Fibroblast of the conjunctiva (primary cell): ENCODE data around the gene USP54.
"Not testable (repeated sequence)": the region's sequence is repeated elsewhere in the genome, so short reads cannot be mapped to it uniquely, and the experiment has no call there.

Experiments
- DNase-seq: peaks from one replicate; pipeline ENCODE4 v3.0.0-alpha.2; 2010; ENCODE audit warnings: low read depth

Gene USP54, protein sequence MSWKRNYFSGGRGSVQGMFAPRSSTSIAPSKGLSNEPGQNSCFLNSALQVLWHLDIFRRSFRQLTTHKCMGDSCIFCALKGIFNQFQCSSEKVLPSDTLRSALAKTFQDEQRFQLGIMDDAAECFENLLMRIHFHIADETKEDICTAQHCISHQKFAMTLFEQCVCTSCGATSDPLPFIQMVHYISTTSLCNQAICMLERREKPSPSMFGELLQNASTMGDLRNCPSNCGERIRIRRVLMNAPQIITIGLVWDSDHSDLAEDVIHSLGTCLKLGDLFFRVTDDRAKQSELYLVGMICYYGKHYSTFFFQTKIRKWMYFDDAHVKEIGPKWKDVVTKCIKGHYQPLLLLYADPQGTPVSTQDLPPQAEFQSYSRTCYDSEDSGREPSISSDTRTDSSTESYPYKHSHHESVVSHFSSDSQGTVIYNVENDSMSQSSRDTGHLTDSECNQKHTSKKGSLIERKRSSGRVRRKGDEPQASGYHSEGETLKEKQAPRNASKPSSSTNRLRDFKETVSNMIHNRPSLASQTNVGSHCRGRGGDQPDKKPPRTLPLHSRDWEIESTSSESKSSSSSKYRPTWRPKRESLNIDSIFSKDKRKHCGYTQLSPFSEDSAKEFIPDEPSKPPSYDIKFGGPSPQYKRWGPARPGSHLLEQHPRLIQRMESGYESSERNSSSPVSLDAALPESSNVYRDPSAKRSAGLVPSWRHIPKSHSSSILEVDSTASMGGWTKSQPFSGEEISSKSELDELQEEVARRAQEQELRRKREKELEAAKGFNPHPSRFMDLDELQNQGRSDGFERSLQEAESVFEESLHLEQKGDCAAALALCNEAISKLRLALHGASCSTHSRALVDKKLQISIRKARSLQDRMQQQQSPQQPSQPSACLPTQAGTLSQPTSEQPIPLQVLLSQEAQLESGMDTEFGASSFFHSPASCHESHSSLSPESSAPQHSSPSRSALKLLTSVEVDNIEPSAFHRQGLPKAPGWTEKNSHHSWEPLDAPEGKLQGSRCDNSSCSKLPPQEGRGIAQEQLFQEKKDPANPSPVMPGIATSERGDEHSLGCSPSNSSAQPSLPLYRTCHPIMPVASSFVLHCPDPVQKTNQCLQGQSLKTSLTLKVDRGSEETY (N-terminal part only)

DNA sequence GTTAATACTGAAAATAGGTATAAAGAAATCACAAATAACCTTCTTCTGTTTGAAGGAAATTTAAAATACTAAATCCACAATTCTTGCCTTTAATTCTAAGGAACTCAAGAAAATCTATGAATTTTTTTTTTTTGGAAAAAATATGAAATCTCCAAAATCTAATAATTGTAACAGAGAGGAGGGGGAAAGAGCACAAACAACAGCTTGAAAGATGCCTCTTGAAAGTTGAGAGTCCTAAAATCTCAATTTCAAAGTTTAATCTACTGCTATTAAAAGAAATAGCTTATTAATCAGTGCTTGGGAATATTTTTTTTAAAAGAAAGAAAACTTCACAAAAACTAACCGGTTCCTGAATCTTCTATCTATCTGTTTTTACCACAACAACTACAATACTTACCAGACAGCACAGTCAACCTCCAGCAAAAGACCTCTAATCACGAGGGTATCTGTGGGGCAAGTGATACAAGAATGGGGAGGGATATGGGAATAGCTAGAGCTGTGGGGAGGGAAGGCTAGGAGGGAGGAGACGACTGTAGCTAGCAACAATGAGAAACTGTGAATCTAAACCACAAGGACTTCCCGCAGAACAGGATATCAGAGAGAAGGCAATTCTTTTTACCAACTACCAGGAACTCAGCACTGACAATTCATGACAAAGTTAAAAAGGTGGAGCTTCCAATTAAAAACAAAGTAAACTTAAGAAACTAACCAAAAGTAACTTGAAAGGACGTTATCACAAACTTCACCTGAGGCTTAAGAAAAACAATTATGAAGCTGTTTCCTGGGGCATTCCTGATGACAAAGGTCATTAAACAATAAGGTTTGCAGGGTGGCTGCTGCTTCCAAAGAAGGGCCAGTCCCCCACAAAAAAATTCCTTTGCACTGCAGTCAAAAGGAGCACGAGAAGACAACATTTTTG is at the start of gene USP54:
USP54 (minus strand) TSS at position 462 of the 919 bp plus-strand sequence. CDS start 15,684 bp downstream, outside the sequence.
- DNase-seq = no peak

DNA sequence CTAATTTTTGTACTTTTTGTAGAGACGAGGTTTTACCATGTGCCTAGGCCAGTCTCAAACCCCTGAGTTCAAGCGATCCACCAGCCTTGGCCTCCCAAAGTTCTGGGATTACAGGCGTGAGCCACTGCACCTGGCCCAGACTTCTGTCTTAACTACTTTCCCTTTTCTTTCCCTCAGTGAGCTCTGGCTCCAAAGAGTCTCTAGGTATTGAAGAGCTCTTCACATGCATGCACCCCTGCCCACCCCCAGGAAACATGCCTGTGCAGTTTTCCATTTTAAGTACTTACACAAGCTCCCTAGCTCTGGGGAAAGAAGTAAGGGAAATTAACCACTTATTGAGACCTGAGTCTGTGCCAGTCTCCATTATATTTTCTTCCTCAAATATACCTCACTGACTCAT is 48.1 kb upstream of the USP54 start:
- DNase-seq = no peak

DNA sequence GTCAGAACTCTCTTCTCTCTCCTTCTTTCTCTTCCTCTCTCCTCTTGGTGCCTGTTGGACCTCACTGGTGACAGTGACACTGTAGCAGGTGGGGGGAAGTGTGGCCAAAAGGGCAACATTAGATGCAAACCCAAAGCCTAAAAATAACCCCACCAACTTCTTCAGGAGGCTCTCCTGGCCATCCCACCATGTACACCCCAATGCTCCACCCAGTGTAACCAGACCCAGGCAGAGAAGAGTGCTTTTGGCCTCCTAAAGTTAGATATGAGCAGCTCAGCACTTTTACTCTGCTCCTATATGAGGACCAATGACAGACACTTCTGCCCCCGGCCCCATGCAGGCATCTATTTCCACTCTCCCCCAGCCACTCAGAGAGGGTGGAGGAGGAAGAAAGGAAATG is 44.6 kb upstream of the USP54 start:
- no peak for DNase-seq

DNA sequence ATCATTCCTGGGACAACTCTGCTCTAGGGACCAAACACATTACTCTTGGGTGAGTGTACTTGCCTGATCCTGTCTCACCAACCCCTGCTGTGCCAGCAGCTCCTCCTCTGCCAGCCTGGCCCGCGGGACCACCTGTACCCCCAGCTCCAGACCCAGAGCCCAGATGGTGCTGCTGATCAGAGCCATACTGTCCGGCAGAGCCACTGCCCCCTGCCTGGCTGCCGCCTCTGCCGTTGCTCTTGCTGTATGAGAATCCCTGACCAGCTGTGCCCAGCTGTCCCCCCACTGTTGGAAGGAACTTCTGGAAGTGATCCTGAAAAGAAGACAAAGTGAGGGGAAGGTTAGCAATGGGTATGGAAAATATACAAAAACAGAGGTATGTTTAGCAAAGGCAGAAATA is 43.3 kb upstream of the USP54 start:
- DNase-seq = no peak

DNA sequence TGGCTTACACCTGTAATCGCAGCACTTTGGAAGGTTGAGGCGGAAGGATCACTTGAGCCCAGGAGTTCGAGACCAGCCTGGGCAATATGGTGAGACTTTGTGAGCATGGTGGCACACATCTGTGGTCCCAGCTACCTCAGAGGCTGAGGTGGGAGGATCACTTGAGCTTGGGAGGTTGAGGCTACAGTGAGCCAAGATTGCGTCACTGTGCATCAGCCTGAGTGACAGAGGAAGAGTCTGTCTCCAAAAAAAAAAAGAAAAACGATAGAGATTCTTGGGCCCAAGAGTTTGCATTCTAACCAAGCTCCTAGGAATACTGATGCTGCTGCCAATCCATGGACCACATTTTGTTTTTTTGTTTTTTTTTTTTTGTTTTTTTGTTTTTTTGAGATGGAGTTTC is 38.0 kb upstream of the USP54 start:
- DNase-seq = no peak

DNA sequence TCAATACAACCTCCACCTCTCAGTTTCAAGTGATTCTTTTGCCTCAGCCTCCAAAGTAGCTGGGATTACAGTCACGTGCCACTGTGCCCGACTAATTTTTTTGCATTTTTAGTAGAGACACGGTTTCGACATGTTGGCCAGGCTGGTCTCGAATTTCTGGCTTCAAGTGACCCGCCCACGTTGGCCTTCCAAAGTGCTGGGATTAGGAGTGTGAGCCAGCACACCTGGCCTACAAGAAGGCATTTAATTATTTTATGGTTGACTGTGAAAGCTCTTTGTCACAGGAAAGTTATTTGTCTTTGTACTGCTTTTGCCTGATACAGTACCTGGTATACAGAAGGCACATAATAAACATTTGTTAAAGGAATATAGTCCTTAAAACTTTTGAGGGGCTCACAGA is 37.3 kb upstream of the USP54 start:
- no peak for DNase-seq

DNA sequence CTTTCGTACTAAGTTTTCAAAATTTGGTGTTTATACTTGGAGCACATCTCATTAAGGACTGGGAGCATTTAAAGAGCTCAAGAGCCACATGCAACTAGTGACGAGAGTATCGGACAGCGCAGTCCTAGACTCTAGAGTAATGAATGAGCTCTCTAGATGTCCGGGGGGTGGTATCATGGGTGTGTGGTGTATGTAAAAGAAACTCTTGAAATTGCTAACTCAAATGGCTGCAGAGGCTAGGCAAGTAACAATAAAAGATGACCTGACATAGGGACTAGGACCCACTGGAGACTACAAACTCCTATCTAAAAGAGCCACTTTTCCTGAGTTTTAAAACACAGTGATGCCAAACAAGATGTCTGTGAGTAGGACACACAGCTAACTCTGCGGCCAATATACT is 36.2 kb upstream of the USP54 start:
- DNase-seq = no peak

DNA sequence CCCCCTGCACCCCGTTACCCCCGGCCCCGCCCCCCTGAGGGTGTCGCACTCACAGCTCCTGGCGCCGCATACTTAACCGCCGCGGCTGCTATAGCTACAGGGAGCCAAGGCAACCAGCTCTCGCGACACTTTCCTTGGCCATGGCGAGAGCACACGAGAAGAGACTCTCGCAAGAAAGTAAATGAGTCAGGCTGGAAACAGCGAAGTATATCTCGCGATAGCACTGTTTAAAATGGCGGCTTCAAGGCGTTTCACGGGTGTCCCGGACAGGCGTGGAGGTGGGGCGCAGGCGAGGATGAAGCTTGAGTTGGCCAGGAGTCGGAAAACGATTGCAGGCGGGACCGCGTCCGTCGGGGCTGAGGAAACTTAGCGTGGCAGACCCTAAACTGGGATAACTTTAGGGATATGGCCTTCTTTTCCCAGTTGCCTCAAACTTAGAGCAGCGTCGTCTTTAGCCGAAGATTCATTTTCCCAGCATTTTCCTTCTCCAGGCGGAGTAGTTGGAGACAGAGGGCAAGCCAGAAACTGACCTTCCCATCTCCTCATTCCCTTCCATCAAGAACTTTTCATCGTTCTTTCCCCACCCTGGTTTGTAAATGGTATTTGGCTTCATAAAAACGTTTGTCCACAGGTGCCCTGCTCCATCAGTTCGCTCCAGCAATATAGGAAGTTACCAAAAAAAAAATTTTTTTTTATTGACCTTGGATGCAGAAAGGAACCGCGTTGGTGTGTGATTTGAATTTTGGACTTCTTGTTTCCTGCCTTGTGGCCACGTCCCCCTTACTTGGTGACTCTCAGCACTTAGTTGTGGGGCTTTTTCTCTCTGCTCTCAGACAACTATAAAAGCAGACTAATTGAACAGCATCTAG is 35.0 kb upstream of the USP54 start:
- DNase-seq = peak; percentile 96

DNA sequence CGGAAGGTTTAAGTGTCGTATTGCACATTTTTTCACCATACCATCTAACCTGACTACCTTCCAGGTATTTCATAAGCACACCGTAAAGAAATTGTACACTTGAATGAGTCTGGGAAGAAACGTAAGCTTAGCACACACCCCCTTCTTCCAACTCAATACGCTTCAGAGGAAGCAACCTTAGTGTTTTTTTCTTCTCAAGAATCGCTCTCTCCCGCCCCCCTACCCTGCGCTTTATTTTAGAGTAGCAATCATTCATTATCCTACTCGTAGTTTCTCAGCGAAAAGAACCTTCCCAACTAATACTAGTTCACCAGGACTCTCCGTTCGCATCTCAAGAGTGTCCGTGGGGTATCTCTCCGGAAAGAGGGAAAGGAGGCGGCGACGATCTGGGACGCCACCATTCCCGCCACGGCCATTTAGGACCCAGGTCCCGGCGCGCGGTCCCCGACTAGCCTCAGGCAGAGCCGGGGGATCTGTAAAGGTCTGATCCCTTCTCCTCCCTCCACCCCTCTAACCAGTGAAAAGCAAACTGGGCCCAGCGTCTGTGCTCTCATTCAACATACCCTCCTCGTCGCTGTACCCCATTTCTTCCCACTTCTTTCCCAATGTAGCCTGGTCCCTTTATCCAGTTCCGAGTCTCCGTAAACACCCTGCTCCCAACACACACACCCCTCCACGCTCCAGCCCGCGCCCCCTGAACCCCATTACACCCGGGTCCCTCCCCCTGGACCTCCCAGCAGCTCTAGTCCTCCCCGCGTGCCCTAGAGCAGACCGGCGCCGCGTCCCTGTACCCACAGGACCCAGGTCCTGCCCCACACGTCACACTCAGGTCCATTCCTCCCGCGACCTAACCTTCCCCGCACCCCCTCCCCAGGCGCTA is 34.1 kb upstream of the USP54 start:
- DNase-seq = no peak

DNA sequence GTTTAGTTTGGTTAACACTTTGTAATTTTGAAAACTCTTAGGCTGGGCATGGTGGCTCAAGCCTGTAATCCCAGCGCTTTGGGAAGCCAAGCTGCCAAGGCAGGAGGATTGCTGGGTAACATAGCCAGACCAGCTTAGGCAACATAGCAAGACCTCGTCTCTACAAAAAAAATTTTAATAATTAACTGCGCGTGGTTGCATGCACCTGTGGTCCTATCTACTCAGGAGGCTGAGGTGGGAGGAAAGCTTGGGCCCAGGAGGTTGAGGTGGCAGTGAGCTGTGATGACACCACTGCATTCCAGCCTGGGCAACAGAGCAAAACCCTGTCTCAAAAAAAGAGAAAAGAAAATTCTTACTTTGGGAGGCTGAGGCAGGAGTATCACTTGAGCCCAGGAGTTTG is 31.9 kb upstream of the USP54 start:
- DNase-seq = no peak

DNA sequence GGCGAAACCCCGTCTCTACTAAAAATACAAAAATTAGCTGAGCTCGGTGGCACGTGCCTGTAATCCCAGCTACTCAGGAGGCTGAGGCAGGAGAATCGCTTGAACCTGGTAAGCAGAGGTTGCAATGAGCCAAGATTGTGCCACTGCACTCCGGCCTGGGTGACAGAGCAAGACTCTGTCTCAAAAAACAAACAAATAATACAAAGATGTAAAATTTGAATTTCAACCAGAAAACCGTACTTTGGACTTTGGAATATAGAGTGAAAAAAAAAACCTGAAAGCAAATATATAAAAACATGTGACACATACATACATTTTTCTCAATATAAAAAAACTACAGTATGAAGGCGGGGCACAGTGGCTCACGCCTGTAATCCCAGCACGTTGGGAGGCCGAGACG is 29.8 kb upstream of the USP54 start:
- not testable (repeated sequence) for DNase-seq

DNA sequence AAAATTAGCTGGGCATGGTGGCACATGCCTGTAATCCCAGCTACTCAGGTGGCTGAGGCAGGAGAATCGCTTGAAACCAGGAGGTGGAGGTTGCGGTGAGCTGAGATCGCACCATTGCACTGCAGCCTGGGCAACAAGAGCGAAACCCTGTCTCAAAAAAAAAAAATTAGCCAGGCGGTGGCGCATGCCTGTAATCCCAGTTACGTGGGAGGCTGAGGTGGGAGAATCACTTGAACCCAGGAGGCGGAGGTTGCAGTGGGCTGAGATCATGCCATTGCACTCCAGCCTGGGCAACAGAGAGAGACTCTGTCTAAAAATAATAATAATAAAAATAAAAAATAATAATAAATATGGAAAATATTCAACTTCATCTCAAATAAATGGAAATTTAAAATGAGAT is 26.0 kb upstream of the USP54 start:
- DNase-seq = not testable (repeated sequence)

DNA sequence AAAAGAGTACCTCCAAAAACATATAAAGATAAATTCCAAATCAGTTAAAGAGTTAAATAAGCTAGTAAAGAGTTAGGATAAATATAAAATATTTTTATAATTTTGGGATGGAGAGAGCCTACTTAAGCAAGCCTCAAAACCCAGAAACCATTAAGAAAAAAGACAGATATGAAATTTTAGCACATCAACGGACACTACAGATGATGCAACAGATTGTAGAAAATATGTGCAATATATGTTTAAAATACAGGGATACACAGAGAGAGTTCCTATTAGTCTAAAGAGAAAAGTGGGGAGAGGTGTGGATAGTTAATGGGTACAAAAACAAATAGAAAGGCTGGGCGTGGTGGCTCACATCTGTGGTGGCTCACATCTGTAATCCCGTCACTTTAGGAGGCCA is 23.6 kb upstream of the USP54 start:
- DNase-seq = no peak

DNA sequence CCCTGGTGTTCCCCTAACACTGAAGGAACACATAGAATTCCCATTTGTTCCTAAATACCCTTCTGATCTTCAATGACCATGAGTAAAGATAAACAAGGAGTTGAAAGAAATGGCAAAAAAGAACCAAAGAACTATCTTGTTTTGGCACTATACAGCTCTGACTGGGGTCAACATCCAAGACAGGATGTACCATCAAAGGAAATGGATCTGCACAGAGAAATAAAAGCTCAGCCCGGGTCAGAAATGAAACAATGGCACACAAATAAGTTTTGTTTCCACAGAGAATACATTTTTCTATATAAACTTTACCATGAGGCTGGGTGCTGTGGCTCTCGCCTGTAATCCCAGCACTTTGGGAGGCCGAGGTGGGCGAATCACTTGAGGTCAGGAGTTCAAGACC is 18.0 kb upstream of the USP54 start:
- no peak for DNase-seq

DNA sequence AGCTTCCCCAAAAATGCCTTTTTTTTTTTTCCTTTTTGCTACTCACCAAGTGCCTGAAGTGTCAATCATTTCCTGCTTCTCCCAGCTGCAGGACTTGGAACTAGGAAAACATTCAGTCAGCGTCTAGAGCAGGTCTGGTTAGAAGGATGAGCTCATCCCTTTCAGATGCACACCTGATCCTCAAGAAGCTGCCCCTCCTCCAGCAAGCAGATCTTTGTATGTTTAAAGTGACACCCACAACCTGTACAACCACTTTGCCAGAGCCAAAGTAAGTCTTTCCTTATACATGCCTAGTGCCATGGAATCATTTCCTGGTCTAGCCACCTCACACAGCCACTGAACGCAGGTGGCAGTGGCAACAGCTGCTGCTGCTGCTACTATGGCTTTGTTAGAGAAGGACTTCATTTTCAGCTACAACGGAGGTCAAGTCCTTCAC is 10.4 kb upstream of the USP54 start:
- DNase-seq = no peak

DNA sequence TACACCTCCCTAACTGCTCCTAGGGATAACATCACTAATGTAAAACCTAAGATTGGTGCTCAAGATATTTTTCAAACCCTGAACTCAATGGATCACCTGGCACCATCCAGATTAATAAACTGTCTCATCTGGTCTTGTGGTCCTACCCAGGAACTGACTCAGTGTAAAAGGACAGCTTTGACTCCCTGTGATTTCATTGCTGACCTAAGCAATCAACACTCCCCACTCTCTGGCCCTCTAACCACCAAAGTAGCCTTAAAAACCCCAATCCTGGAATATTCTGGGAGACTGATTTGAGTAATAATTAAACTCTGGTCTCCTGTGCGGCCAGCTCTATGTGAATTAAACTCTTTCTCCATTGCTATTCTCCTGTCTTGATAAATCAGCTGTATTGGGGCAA is 6.2 kb upstream of the USP54 start:
- no peak for DNase-seq

DNA sequence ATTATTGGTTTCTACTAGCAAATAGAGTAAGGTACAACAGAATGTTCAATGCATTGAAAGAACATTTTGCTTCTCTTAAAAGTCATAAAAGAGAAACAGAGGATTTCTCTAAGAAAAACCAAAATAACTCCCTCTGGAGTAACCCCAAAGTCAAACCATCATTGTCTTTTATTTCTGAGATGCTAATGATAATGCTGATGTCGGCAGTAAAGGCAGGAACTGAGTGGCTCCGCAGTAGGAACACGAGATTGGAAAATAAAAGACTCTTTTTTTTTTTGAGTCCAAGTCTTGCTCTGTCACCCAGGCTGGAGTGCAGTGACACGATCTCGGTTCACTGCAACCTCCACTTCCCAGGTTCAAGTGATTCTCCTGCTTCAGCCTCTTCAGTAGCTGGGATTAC is 2.7 kb upstream of the USP54 start:
- no peak for DNase-seq

DNA sequence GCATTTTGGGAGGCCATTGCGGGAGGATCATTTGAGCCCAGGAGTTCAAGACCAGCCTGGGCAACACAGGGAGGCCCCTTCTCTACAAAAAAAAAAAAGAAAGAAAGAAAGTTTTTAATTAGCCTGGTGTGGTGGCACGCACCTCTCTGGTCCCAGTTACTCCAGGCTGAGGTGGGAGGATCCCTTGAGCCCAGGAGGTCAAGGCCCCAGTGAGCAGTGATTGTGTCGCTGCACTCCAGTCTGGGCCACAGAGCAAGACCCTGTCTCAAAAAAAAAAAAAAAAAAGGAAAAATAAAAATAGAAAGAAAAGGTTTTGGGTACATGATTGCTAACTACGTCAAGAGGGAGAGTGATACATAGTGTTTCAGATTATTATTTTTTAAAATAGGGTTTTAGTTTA is 2.0 kb upstream of the USP54 start:
- no peak for DNase-seq

DNA sequence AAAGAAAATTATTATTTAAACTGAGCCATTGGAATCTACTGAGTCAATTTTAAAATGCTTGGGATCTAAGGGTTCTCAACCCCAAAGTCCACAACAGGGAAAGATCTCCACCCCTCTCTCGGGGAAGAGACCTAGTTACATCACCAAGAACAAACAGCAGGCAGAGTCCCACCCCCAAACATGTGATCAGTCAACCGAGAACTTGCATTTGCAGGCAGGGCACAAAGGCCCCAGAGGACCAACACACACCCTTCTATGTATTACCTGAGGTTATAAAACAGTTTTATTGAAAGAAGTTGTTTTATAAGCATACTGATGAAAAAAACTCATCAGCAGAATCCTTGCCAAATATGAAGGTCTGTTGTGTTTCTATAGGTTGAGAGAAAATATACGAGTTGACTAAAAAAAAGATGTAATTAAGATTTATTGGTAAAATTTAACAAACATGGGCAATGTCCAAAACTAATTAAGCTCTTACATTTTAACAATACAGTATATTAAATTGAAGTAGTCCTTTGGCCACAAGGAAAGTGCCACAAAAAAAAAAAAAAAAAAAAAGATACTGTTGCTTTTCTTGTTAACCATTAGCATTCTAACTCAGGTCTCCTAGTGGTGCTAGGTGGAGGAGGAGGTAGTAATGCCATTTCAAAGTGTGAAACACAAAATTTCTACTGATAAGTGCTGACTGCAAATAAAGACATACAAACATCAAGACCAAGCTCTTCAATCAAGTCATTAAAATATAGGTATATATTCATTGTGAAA is 975 bp upstream of the USP54 start:
- DNase-seq = no peak
